ENCODE measurements around the gene ALDH3A1. TPM values are rescaled to one million over a fixed set of nuclear protein-coding genes. Genes with fewer than 3 reads are reported as not detected.

Gene ALDH3A1
- total RNA-seq, 6 experiments from 2014 or later = 0.24 to 0.25 TPM; not detected in 4

GRCh38 chr17:19708431-19709175, 39.5 kb downstream of the ALDH3A1 start:
- H3K4me3 Mint-ChIP-seq = no peak overlapping the region
- no peak for DNase-seq
- H3K27me3 Mint-ChIP-seq (ENCODE audit: insufficient read depth) = peaks cover 9% of the 10 kb centered on the region
- H3K27ac Mint-ChIP-seq = no peak overlapping the region
- H3K4me1 Mint-ChIP-seq (ENCODE audit: low read depth) = no peaks in the 10 kb centered on the region
- H3K36me3 Mint-ChIP-seq (ENCODE audit: low read depth) = no peaks in the 10 kb centered on the region
- H3K9me3 Mint-ChIP-seq = no peaks in the 10 kb centered on the region
- TF ChIP-seq, protein P1, sequence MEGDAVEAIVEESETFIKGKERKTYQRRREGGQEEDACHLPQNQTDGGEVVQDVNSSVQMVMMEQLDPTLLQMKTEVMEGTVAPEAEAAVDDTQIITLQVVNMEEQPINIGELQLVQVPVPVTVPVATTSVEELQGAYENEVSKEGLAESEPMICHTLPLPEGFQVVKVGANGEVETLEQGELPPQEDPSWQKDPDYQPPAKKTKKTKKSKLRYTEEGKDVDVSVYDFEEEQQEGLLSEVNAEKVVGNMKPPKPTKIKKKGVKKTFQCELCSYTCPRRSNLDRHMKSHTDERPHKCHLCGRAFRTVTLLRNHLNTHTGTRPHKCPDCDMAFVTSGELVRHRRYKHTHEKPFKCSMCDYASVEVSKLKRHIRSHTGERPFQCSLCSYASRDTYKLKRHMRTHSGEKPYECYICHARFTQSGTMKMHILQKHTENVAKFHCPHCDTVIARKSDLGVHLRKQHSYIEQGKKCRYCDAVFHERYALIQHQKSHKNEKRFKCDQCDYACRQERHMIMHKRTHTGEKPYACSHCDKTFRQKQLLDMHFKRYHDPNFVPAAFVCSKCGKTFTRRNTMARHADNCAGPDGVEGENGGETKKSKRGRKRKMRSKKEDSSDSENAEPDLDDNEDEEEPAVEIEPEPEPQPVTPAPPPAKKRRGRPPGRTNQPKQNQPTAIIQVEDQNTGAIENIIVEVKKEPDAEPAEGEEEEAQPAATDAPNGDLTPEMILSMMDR (IDR thresholded peaks at IDR 0.05) = no peak

DNA sequence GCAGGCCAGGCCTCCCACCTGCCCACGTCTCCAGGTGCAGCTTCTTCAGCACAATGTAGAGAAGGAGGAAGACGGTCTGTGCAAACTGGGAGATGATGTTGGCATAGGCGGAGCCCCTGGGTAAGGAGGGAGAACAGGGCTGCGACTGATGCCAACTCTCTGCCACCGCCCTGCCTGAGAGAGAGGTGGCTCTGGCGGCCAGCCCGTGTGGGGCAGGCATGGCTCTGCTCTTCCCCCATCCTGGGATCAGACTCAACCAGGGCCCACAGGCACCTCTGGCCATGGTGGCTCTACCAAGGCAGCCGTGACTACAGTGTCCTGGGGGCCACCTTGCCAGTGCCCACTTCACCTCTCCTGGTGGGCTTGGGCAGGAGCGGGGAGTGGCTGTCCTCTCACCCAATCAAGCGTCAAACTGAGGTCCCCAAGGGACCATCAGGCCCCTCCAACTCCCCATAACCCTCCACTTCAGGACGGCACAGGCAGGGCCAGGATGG, 40.3 kb downstream of the ALDH3A1 start:
- no peak for DNase-seq
- Mint-ChIP-seq H3K27ac (no peak overlapping the region), H3K4me1 (ENCODE audit: low read depth) (no peaks in the 10 kb centered on the region), H3K4me3 (no peak overlapping the region), H3K36me3 (ENCODE audit: low read depth) (no peaks in the 10 kb centered on the region), H3K9me3 (no peaks in the 10 kb centered on the region), H3K27me3 (ENCODE audit: insufficient read depth) (peaks cover 17% of the 10 kb centered on the region)
- TF ChIP-seq, protein P1 (IDR thresholded peaks at IDR 0.05) = no peak

DNA sequence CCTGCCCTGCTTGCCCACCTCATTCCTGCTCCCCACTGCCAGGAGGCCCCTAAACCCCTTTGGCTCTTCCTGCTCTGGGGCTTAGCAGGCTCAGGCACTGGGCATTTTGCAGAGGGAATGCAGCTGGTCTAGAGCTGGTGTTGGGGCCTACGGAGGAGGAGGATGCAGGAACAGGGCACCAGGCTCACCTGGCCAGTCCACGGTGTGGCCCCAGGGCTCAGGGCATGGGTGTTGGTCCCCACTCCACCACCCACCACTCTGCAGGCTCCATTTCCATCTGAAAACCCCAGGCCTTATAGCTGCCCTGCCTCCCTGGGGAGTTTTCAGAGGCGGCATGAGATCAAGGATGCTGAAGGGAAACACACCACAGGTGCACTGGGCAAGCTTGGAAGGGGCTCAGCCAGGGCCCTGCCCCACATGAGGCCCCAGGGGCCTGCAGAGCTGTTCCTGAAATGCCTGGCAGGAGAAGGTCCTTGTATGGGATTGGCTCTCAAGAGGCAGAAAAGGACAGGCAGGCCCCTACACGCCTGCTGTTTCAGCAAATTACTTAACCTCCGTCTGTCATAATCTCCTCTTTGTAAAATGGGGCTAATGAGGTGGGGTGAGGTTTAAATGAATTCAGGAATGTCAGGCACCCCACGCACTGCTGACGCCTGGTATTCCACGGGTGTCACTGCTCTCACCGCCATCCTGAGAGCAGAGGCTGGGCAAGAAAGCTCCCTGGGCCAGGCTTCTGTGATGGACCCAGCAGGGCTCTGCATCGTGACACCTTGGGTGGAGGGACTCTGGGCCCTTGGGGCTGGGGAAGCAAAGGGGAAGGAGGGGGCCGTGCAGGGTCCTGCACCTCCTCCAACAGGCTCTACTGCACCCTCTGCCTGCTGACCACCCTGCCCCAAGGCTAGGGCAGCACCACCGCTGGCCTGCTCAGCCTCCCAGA, 41.0 kb downstream of the ALDH3A1 start:
- no peak for DNase-seq
- Mint-ChIP-seq H3K4me1 (ENCODE audit: low read depth) (no peaks in the 10 kb centered on the region), H3K27me3 (ENCODE audit: insufficient read depth) (peaks cover 20% of the 10 kb centered on the region), H3K9me3 (no peaks in the 10 kb centered on the region), H3K27ac (no peak overlapping the region), H3K36me3 (ENCODE audit: low read depth) (no peaks in the 10 kb centered on the region), H3K4me3 (no peak overlapping the region)
- TF ChIP-seq, protein P1 (IDR thresholded peaks at IDR 0.05) = no peak

DNA sequence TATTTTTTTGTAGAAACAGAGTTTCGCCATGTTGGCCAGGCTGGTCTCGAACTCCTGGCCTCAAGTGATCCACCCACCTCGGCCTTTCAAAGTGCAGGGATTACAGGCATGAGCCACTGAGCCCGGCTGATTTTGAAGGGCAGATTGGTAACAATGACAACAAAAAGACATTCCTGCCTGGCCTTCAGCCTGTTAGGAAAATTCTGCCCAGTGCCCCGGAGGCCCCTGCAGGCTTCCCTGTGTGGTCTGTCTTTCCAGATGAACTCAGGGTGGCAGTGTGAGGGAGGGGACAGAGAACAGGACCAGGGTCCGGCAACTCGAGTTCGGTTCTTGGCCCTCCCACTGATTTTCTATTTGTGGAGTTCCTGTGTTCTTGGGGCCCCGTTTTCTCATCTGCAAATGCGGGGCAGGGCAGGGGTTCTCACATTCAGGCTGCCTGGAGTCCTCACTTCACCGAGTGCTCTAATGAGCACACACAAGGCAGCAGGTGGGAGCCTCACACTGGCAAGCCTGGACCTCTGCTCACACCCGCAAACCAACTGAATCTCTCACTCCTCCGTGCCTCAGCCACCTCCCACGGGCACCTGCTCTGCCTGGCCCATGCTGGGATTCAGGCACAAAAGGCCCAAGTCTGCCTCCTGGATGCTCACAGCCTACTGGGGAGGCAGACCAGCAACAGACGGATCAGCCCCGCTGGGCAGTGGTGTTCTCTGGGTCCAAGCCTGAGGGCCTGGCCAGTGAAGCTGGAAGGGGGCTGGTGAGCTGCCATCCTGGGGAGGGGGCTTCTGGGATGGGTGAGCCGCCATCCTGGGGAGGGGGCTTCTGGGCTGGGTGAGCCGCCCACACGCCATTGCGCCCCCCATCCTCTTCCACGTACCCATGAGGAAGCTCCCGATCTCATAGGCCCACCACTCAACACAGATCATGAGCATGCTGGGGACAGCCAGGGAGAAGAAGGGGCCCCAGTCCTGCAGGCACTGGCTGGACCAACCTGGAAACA, 42.0 kb downstream of the ALDH3A1 start:
- no peaks in the 10 kb centered on the region for H3K4me1 Mint-ChIP-seq (ENCODE audit: low read depth)

More for the DNA sequence above, 42.0 kb downstream of the ALDH3A1 start:
- Mint-ChIP-seq H3K27ac (no peak overlapping the region), H3K36me3 (ENCODE audit: low read depth) (no peaks in the 10 kb centered on the region), H3K4me3 (no peak overlapping the region), H3K27me3 (ENCODE audit: insufficient read depth) (peaks cover 20% of the 10 kb centered on the region), H3K9me3 (no peaks in the 10 kb centered on the region)
- TF ChIP-seq, protein P1 (IDR thresholded peaks at IDR 0.05) = no peak
- no peak for DNase-seq

All from HFFc6 (cell line).